GM12875 (cell line): ENCODE measurements around the gene IDI2.

Experiments
- H3K4me3 ChIP-seq: one replicate; pipeline ENCODE4 v1.5.1; 2011; ENCODE audit warnings: low read depth, low read length, control low read depth
- TF ChIP-seq, protein P1 (sequence below): IDR thresholded peaks from 2 replicates; pipeline ENCODE4 v1.5.1; 2011; ENCODE audit warnings: low read depth, mild to moderate bottlenecking, control low read depth, inconsistent platforms, low read length, moderate library complexity, borderline replicate concordance; ENCODE audit not compliant: insufficient read depth

Gene IDI2

DNA sequence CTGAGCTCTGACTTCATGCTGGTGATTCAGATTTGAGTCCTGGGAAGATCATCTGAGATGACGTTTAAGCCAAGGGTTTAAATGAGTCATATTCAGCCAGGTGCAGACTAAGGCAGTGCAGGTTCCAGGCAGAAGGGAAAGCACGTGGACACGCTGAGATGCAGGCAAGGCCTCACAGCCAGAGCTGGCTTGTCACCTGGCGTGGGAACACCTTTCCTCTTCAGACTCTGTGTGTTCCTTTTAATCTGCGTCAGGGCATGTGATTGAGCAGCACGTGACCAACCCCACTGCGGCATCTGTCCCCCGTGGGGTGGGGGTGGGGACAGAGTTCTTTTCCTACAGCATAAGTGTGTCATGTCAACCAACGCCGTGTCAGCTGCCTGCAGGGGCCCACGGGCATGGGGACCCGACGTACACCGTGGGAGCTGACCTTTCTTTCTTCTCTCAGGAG lies 10.7 kb upstream of the IDI2 start:
- no peak overlapping the region for H3K4me3 ChIP-seq
- TF ChIP-seq, protein P1, sequence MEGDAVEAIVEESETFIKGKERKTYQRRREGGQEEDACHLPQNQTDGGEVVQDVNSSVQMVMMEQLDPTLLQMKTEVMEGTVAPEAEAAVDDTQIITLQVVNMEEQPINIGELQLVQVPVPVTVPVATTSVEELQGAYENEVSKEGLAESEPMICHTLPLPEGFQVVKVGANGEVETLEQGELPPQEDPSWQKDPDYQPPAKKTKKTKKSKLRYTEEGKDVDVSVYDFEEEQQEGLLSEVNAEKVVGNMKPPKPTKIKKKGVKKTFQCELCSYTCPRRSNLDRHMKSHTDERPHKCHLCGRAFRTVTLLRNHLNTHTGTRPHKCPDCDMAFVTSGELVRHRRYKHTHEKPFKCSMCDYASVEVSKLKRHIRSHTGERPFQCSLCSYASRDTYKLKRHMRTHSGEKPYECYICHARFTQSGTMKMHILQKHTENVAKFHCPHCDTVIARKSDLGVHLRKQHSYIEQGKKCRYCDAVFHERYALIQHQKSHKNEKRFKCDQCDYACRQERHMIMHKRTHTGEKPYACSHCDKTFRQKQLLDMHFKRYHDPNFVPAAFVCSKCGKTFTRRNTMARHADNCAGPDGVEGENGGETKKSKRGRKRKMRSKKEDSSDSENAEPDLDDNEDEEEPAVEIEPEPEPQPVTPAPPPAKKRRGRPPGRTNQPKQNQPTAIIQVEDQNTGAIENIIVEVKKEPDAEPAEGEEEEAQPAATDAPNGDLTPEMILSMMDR = no peak

DNA sequence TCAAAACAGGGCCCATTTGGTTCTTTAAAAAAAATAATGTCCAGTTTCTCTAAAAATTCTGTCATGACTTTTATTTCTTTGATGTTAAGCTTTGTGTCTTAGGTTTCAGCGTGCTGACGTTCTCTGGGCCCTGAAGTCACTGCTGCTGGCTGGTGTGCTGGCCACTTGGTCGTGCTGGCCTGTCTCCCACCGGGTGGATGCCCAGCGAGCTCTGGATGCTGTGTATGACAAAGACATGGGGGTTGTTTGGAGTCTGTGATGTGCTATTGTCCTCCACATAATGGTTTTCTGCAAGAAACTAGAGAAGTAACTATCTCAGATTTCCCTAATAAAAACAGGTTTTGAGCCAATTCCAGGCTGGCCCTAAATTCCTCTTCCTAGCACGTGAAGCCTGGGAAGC lies 9.5 kb upstream of the IDI2 start:
- TF ChIP-seq, protein P1 = no peak
- H3K4me3 ChIP-seq = no peak overlapping the region

DNA sequence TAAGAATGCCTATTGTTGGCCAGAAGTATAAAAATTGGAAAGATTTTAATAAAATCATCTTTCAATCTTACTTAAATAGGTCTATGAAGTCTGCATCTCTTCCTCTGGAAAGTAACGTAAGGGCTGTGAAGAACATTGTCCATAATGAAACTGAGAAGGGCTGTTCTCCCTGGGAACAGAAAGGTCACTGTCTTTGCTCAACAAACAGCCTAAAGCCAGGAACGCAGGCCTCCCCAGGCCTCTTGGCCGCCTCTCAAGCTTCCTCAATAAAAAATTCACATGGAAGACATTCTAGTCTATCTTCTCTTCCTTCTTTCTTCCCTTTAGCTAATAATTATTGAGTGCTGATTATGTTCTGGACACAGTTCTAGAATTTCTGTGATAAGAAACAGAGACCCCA lies 9.1 kb upstream of the IDI2 start:
- H3K4me3 ChIP-seq = no peak overlapping the region
- TF ChIP-seq, protein P1 = no peak

DNA sequence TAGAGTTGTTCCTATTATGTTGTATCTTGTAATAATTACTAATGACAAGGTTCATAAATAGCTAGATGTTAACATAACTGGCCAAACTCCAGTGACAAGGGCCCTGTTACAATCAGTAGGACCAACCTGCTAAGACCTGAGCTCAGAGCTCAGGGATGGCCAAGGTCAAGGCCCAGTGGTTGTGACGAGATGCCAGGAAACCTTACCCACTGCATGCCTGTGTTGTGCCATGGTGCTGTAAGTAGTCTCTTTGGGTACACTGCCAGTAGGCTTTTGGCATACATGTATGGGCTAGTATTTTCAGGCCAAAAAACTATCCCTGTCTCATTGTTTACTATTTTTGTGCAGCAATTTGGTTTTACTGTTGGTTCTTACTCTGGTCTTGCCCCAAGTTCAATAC lies 7.9 kb upstream of the IDI2 start:
- TF ChIP-seq, protein P1 = no peak
- H3K4me3 ChIP-seq = no peak overlapping the region

DNA sequence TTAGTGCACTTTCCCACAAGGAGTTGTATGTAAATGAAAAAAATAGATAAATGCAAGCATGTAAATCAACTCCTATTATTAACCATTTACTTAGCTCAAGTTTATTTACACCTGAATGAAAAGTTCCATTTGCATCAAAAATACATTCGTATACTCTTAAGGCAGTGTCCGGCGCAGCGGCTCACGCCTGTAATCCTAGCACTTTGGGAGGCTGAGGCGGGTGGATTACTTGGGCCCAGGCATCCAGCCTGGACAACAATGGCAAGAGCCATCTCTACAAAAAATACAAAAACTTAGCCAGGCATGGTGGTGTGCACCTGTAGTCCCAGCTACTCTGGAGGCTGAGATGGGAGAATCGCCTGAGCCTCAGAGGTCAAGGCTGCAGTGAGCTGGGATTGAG lies 4.2 kb upstream of the IDI2 start:
- TF ChIP-seq, protein P1 = no peak
- H3K4me3 ChIP-seq = no peak overlapping the region

DNA sequence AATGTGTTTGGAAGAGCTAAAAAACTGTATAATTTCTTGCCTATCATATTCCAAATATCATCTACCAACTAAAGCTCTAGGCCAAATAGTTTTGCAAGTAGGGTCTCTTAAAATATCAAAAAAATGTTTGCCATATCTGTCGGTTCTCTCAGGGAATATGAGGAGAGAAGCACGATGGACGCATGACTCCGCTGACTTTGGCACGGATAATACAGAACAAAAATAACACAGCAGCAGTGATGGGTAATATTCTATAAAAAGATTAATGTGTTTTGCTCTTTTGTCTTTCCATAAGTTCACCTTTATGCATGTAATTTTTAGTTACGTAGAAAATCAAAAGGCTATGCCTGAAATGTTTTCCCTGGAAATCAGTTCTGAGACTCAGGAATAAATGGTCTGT lies 919 bp upstream of the IDI2 start:
- no peak overlapping the region for H3K4me3 ChIP-seq
- TF ChIP-seq, protein P1 = no peak

DNA sequence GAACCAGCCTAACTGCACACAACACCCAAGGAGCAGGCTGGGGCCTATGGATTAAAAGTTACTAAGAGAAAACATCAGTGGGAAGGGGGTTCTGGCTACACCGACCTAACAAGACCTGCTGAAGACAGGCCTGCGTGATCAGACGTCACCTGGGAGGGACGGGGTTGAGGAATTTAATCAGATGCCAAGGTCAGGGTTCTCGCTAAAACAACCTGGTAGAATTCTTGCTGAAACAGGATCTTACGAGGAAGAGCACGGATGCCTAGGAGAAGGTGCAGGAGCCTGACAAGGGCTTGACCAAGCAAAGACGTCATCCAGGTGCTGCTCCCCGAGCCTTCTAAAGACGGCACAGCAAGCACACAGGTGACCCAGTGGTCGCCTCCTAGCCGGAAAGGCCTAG lies 1.6 kb downstream of the IDI2 start:
- TF ChIP-seq, protein P1 = no peak
- no peak overlapping the region for H3K4me3 ChIP-seq
